Keratinocyte (primary cell): ENCODE results near the gene OTOG. TPM values are rescaled to one million over a fixed set of nuclear protein-coding genes. Genes with fewer than 3 reads are reported as not detected.

Experiments
- DNase-seq: peaks from one replicate; pipeline ENCODE4 v3.0.0-alpha.2; 2011; ENCODE audit warnings: low read depth, missing footprints, low spot score
- FAIRE-seq: peaks from 2 replicates; lab custom pipeline; 2011; peaks lifted over from hg19 to GRCh38; lab: Jason Lieb, UNC
- H2AFZ ChIP-seq: 2 replicates; pipeline ENCODE4 v1.6.0; 2012; ENCODE audit warnings: low read length, control low read depth, inconsistent platforms; ENCODE audit not compliant: control insufficient read depth
- H3K27ac ChIP-seq: 2 replicates; pipeline ENCODE4 v1.5.1; 2011; ENCODE audit warnings: low read length; ENCODE audit not compliant: control insufficient read depth, insufficient read depth
- H3K27me3 ChIP-seq: 3 replicates; pipeline ENCODE4 v1.6.0; 2011; ENCODE audit warnings: low read length; ENCODE audit not compliant: control insufficient read depth, insufficient read depth; ENCODE audit errors: extremely low read depth
- H3K36me3 ChIP-seq, 2 experiments: 2 replicates in 1 of 2; 3 replicates in 1 of 2; pipeline ENCODE4 v1.5.1; 2011; ENCODE audit warnings: low read length in 2 of 2, mild to moderate bottlenecking in 1 of 2; ENCODE audit not compliant: control insufficient read depth in 2 of 2, insufficient read depth in 2 of 2; ENCODE audit errors: extremely low read depth in 1 of 2
- H3K4me1 ChIP-seq: 3 replicates; pipeline ENCODE4 v1.5.1; 2011; ENCODE audit warnings: low read length; ENCODE audit not compliant: control insufficient read depth, insufficient read depth; ENCODE audit errors: extremely low read depth
- H3K4me2 ChIP-seq: 3 replicates; pipeline ENCODE4 v1.6.0; 2011; ENCODE audit warnings: low read depth, low read length; ENCODE audit not compliant: control insufficient read depth, insufficient read depth; ENCODE audit errors: extremely low read depth
- H3K4me3 ChIP-seq, 3 experiments: fragments of 200-600 bp in 1 of 3; sonication (generic) in 1 of 3; 2 replicates in 2 of 3; 3 replicates in 1 of 3; pipeline ENCODE4 v1.5.1; 2011 to 2016; ENCODE audit warnings: low read length in 3 of 3, mild to moderate bottlenecking in 3 of 3, control low read depth in 2 of 3, inconsistent platforms in 1 of 3, low read depth in 1 of 3, mixed read lengths in 1 of 3, mixed run types in 1 of 3, moderate library complexity in 1 of 3; ENCODE audit not compliant: control insufficient read depth in 2 of 3, insufficient read depth in 2 of 3; ENCODE audit errors: extremely low read depth in 1 of 3
- H3K79me2 ChIP-seq: 2 replicates; pipeline ENCODE4 v1.6.0; 2012; ENCODE audit warnings: low read length; ENCODE audit not compliant: control insufficient read depth, insufficient read depth
- H3K9ac ChIP-seq: 3 replicates; pipeline ENCODE4 v1.6.0; 2011; ENCODE audit warnings: low read length; ENCODE audit not compliant: control insufficient read depth, insufficient read depth; ENCODE audit errors: extremely low read depth
- H3K9me1 ChIP-seq: 3 replicates; pipeline ENCODE4 v1.6.0; 2011; ENCODE audit warnings: low read length; ENCODE audit not compliant: control insufficient read depth, insufficient read depth; ENCODE audit errors: extremely low read depth
- H3K9me3 ChIP-seq: 2 replicates; pipeline ENCODE4 v1.5.1; 2012; ENCODE audit warnings: low read depth, low read length; ENCODE audit not compliant: control insufficient read depth
- H4K20me1 ChIP-seq: 3 replicates; pipeline ENCODE4 v1.6.0; 2011; ENCODE audit warnings: low read length; ENCODE audit not compliant: control insufficient read depth, insufficient read depth; ENCODE audit errors: extremely low read depth
- EZH2 ChIP-seq: IDR thresholded peaks from one replicate; pipeline ENCODE4 v1.6.1; 2012; ENCODE audit warnings: inconsistent platforms, mild to moderate bottlenecking, low read length, moderate library complexity
- dilution Hi-C: fragments of 300-500 bp; cut with MboI; formaldehyde crosslinking; loops from one replicate; pipeline ENCODE4 v1.7.0; 2020; ENCODE audit warnings: low sequenced_read_pairs; ENCODE audit not compliant: extremely low pct_ligation_motif_present
- polyA plus RNA-seq, 5 experiments: library from polyadenylated mRNA; depleted of rRNA in 3 of 5; stranded (reverse) in 3 of 5; stranded (forward) in 1 of 5; unstranded in 1 of 5; fragments of >200 nt; gene quantifications; 1 replicate in 1 of 5; 2 replicates in 3 of 5; 3 replicates in 1 of 5; pipeline versions ENCODE4 v1.2.1 to v1.2.3, GENCODE V29; 2011 to 2012; ENCODE audit warnings: missing spikeins in 2 of 5, low read depth in 1 of 5, low replicate concordance in 1 of 5
- TF ChIP-seq, protein P1 (sequence below), 3 experiments: IDR thresholded peaks in 1 of 3; conservative IDR thresholded peaks in 1 of 3; optimal IDR thresholded peaks in 1 of 3; 2 replicates in 2 of 3; 3 replicates in 1 of 3; pipeline versions ENCODE3 to v1.5.1; 2011; ENCODE audit warnings: low read length in 3 of 3, mild to moderate bottlenecking in 3 of 3, moderate library complexity in 2 of 3, control low read depth in 1 of 3, inconsistent platforms in 1 of 3; ENCODE audit not compliant: insufficient read depth in 2 of 3; ENCODE audit errors: extremely low read depth in 1 of 3

The OTOG gene
- polyA plus RNA-seq, 1 donor (not counting 4 experiments of a cell fraction or from before 2014, with no cell fraction given), result not detected

DNA sequence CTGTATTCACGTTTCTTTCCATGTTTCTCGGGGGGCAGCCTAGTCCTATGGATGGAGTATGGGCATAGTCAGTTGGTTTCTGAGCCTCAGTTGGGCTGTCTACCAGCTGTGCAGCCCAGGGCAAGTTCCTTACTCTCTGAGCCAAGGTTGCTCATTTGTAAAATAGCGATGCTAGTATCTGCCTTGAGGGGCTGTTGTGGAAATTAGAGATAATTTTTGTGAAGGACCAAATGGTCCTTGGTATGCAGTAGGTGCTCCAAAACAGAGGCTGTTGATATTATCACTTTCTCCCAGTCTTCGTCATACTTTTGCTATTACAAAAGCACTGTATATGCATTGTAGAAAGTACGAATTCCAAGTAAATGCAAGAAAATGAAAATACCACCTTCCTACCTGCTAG, 89.7 kb downstream of the OTOG start:
- Histone ChIP-seq H3K79me2 (no peaks in the 10 kb centered on the region), H2AFZ (no peak overlapping the region), H3K4me3 (no peak overlapping the region), H3K4me2 (no peak overlapping the region), H3K9me3 (no peaks in the 10 kb centered on the region), H3K9me1 (no peaks in the 10 kb centered on the region), H3K4me1 (no peaks in the 10 kb centered on the region), H3K36me3 (no peaks in the 10 kb centered on the region), H3K27ac (no peak overlapping the region), H3K27me3 (no peaks in the 10 kb centered on the region), H3K9ac (no peak overlapping the region), H4K20me1 (no peaks in the 10 kb centered on the region)
- FAIRE-seq (no peak), DNase-seq (no peak)
- no peak for TF ChIP-seq EZH2
- TF ChIP-seq, protein P1, sequence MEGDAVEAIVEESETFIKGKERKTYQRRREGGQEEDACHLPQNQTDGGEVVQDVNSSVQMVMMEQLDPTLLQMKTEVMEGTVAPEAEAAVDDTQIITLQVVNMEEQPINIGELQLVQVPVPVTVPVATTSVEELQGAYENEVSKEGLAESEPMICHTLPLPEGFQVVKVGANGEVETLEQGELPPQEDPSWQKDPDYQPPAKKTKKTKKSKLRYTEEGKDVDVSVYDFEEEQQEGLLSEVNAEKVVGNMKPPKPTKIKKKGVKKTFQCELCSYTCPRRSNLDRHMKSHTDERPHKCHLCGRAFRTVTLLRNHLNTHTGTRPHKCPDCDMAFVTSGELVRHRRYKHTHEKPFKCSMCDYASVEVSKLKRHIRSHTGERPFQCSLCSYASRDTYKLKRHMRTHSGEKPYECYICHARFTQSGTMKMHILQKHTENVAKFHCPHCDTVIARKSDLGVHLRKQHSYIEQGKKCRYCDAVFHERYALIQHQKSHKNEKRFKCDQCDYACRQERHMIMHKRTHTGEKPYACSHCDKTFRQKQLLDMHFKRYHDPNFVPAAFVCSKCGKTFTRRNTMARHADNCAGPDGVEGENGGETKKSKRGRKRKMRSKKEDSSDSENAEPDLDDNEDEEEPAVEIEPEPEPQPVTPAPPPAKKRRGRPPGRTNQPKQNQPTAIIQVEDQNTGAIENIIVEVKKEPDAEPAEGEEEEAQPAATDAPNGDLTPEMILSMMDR (optimal IDR thresholded peaks at IDR 0.05 in 1 of 3, IDR thresholded peaks at IDR 0.05 in 1 of 3, conservative IDR thresholded peaks at IDR 0.05 in 1 of 3; ENCODE audit: extremely low read depth in 1 of 3, insufficient read depth in 2 of 3, low read length in 3 of 3), result no peak
- dilution Hi-C loops, result no loop called here

DNA sequence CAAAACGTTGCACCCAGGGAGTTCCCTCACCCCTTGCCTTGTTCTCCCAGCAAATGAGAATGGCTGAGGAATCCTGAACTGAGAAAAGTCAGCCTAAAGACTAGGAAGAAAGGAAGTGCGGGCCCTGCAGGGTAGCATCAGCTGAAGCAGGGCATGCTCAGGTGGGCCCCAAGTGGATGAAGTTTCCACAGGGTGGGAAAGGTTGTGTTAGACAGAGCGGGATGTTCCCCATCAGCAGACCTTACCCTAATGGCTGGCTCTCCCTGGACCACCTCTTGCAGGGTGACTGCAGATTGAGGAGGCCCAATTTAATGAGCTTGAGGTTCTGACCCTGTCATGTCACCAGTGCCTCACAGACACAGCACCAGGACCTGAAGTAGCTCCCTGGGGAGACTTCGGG, 90.8 kb downstream of the OTOG start:
- Histone ChIP-seq H3K4me2 (no peak overlapping the region), H3K27me3 (no peaks in the 10 kb centered on the region), H3K36me3 (no peaks in the 10 kb centered on the region), H4K20me1 (no peaks in the 10 kb centered on the region), H3K4me1 (no peaks in the 10 kb centered on the region), H3K79me2 (no peaks in the 10 kb centered on the region), H2AFZ (no peak overlapping the region), H3K27ac (no peak overlapping the region), H3K9ac (no peak overlapping the region), H3K9me1 (no peaks in the 10 kb centered on the region), H3K4me3 (no peak overlapping the region), H3K9me3 (no peaks in the 10 kb centered on the region)
- FAIRE-seq (no peak), DNase-seq (no peak)
- TF ChIP-seq EZH2, result no peak
- TF ChIP-seq, protein P1 (optimal IDR thresholded peaks at IDR 0.05 in 1 of 3, IDR thresholded peaks at IDR 0.05 in 1 of 3, conservative IDR thresholded peaks at IDR 0.05 in 1 of 3; ENCODE audit: extremely low read depth in 1 of 3, insufficient read depth in 2 of 3, low read length in 3 of 3), result no peak
- dilution Hi-C loops, result no loop called here
